NCI-H187 (cell line): ENCODE data around the gene KIZ.

Experiments
- DNase-seq, 2 experiments: peaks; one replicate each; lab custom pipeline; 2025; lab: John Stamatoyannopoulos, UW

The KIZ gene

DNA sequence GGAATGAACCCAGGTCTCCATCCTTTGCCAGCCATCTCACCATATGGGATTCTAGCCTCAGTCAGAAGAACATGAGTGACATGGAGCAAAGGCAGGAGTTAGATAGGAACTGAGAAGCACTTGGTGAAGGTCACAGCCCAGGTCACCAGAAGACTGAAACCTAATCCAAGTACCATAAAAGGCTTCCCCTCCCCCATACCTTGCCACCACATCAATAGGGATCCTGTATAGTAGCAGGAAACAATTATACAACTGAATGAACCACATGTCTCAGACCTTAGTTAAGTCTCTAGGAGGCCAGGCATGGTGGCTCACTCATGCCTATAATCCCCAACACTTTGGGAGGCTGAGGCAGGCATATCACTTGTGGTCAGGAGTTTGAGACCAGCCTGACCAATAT, 49.6 kb downstream of the KIZ start:
- no peak for DNase-seq

- DNase-seq = no peak
These were observed 51.9 kb downstream of the KIZ start for GRCh38 chr20:21177767-21178166.

DNA sequence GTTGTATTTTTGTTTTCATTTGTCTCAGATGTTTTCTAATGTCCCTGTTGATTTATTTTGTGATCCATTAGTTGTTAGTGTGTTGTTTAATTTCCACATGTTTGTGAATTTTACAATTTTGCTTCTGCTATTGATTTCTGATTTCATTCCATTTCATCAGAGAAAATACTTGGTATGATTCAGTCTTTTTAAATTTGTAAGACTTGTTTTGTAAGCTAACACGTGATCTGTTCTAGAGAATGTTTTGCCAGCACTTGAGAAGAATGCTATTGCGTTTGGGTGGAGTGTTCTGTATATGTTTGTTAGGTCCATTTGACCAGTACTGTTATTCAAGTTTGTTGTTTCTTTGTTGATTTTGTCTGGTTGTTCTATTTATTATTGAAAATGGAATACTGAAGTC, 53.9 kb downstream of the KIZ start:
- DNase-seq = no peak

GRCh38 chr20:21180248-21180647, 54.4 kb downstream of the KIZ start:
- DNase-seq = no peak

DNA sequence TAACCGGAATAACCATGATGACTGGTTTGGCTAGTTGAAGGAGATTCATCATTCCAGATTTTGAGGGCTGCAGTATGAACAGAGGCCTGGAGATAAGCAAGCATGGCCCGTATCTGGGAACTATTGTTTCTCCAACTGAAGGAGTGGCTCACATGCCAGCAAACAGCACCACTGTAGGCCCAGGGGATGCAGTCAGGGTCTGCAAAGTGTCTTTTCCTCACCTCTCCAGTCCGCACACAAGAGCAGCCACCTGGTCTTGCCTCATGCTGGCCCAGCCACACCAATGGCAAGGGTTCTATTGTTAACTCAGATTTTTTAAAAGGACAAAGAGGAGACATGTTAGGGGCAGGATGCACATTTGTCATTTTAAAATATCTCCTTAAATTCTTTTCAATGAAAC, 55.1 kb downstream of the KIZ start:
- DNase-seq = no peak

DNA sequence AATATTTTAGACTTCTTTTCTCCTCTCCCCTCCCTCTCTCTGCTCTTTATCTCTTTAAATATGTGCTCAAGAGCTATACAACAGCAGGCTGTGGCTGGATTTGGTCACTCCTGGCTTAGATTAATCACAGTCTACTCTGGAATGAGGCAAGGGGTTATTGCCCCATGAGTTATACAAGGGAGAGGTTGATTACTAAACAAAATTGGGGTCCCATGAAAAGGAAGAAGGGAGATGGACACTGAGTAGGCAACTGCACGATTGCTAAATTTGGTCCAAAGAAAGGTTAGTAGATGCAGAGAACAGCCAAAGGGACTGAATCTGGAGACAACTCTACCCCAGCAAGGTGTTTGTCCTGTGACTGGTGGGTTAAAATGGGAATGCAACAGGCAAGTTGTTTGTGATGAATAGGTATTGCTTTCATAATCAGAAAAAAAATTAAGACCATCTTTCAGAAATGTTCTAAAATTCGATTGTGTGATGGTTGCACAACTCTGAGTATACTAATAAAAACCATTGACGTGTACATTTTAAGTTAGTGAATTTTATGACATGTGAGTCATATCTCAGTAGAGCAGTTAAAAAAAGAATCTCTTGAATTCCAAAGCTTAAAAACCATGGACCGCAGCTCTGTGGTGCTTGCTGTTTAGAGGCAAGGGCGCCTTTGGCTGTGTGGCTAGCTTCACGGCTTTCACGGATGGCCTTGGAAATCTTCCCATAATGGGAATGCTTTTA, 57.1 kb downstream of the KIZ start:
- DNase-seq = no peak

DNA sequence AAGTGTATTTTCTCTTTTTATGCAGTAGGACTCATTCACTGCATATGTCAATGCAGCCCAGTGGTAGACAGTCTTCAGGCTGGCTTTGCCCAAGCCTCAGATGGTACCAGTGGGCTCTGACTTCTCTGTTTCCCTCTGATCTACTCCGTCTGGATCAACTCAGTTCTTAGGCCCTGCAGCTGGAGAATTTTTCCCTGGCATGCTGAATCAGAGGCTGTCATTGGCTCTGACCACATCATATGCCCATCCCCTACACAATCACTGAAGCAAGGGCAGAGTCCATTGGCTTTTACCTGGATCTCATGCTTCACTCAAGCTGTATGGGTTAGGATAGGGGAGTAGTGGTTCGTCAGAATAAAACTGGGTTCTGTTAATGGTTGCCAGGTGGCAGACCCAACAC, 57.8 kb downstream of the KIZ start:
- no peak for DNase-seq

GRCh38 chr20:21184819-21185218, 58.9 kb downstream of the KIZ start:
- DNase-seq = no peak

GRCh38 chr20:21185849-21186248, 60.0 kb downstream of the KIZ start:
- DNase-seq = no peak

DNA sequence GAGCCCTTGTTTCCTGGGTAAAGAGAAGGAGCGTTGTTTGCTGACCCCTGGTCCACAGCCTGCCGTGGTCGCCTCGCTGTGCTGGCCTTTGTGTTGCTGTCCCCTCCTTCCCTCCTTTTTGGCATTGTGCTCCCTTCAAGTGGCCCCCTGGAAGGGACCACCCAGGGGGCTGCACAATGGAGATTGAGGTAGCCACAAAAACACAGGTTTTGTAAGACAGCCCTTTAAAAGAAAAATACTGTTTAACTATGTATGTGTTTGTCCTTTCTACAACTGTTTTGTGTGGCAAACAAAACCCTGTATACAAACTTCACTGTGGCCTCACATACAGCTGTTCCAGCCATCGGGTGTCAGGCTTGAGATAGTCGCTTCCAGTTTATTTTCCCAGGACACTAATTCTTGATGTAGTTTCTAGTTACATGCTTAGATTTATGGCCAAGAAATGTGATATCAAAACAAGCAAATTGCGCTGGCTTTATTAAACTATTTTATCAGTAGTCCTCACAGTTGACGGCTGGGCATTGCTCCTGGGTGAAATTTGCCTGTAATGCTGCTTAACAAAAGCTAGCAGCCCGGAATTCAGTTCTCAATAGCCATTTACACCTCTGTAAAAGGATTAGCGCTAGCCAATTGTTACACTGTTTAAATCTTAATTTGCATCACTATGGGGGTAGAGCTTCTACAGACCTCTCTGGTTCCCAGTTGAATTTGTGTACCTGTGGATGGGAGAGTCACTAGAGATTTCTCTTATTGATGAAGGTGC, 64.1 kb downstream of the KIZ start:
- DNase-seq = no peak

DNA sequence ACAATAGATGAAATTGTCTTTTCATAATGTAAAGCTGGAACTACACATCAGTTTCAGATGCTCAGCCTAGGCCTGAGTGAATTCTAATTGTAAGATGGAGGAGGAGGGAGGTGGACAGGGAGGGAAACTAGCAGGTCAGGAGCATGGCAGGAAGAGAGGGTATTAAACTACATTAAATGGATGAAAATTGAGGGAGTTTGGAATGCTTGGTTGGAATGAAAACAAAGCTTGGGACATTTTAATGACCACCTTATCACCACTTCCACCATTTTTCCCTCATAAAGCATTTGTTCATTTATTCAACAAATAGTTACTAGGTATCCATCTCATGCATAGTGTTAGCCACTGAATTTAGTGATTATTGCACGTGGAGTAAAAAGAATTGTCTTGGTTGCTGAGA, 65.0 kb downstream of the KIZ start:
- no peak for DNase-seq

DNA sequence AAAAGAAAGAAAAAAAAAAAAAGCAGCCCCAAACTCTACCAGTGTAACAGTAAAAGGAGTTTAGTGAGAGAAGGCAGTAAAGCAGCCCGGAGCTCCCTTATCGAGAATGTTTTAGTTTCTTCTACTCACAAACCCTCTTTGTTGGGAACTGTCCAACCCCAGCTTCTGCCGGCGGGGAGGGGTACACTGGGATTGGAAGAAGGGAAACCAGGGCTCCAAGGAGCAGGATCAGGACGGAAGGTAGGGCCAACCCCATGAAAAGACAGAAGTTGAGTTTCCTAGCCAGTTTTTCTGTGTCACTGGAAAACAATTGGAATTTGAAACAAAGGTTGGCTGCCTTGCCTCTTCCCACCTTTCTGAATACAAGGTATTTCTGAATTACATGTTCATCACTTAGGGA, 66.0 kb downstream of the KIZ start:
- no peak for DNase-seq

GRCh38 chr20:21202259-21202658, 76.4 kb downstream of the KIZ start:
- DNase-seq = no peak

- DNase-seq = no peak
These were observed 77.3 kb downstream of the KIZ start for GRCh38 chr20:21203088-21203656.

- no peak for DNase-seq
These were observed 80.7 kb downstream of the KIZ start for GRCh38 chr20:21206584-21206983.

DNA sequence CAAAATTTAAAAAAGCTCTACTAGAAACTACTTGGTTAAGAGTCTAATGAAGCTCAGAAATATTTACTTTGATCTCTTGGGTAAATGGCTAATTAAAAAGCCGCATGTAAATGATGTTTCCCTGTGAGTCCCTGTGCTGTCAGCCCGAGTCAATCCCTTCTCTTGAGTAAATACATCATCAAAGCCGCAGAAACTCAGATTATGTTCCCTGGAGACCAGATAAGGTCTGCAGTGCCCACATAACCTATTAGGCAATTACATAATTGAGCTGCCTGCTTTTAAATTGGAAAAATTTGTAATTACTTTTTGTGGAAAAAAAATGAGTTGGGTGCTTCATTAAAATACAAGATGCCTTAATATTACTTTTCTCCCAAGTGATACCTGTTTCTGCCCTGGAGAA, 83.1 kb downstream of the KIZ start:
- DNase-seq = no peak

DNA sequence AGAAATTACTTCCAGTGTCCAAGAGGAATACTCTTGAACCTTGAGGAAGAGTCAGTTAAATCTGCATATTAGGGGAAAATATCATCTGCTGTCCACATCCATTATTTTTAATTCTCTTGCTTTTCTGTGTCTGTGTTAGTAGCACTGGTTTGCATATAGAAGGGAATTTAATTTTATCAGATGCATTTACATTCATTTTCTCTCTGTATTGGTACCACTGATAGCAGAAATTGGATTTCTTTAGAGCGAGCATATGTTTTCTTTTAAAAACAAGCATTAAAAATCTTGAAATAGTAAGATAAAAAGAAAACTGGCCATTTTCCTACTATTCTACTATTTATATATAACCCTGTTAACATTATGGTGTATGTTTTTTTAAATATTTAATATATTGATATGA, 83.8 kb downstream of the KIZ start:
- DNase-seq = no peak

- no peak for DNase-seq
These were observed 87.8 kb downstream of the KIZ start for GRCh38 chr20:21213691-21214090.

DNA sequence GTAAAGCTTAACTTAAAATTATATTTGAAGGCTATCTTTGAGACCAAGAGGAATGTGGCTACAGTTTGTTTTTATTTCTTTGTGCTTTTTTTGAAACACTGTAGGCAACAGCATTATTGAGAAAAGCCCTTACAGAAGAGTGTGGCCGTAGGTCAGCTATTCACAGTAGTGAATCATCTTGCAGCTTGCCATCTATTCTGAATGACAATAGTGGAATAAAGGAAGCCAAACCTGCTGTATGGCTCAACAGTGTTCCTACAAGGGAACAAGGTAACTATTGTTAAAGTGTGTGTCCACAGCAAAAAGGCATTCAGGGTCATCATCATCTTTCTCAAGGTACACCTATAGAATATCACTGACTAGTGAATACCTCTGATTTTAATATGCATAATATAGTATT, 88.5 kb downstream of the KIZ start:
- no peak for DNase-seq

DNA sequence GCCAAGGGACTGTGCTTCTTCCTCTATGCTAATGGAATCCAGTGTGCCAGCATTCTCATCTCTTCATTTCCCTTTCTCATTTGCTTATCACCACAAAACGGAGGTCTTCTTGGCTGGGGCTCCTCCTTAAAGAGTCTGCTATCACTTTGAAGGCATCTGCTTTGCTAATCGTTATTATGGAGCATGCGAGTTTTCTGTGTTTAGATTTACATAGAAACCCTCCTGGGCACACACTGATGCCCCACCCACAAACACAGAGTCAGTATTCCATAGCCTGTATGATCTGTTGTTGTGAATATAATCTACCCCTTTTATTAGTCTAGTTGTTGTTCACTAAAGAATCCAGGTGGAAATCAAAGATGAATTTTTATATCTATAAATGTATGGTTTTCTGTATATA, 93.8 kb downstream of the KIZ start:
- DNase-seq = no peak

GRCh38 chr20:21224217-21224616, 98.3 kb downstream of the KIZ start:
- no peak for DNase-seq

- DNase-seq = no peak
These were observed 99.5 kb downstream of the KIZ start for GRCh38 chr20:21225215-21225947.

GRCh38 chr20:21228511-21228910, 102.6 kb downstream of the KIZ start:
- DNase-seq = no peak
